ENCODE results near the gene ATP2C1.

Gene ATP2C1

GRCh38 chr3:130904491-130904890 is 10.6 kb downstream of the ATP2C1 start:
- Mint-ChIP-seq H3K9me3 (no peaks in the 10 kb centered on the region), H3K27ac (no peak overlapping the region), H3K4me3 (no peak overlapping the region)

GRCh38 chr3:130905551-130905950 is 11.7 kb downstream of the ATP2C1 start:
- Mint-ChIP-seq H3K4me3 (no peak overlapping the region), H3K4me1 (ENCODE audit: low read depth) (peaks cover 49% of the 10 kb centered on the region), H3K27ac (no peak overlapping the region), H3K36me3 (ENCODE audit: low read depth) (peaks cover 3% of the 10 kb centered on the region), H3K27me3 (ENCODE audit: low read depth) (no peaks in the 10 kb centered on the region), H3K9me3 (no peaks in the 10 kb centered on the region)
- no peak for DNase-seq (ENCODE audit: low spot score)

More at GRCh38 chr3:130904491-130904890, 10.6 kb downstream of the ATP2C1 start:
- Mint-ChIP-seq H3K27me3 (ENCODE audit: low read depth) (no peaks in the 10 kb centered on the region), H3K4me1 (ENCODE audit: low read depth) (peaks cover 49% of the 10 kb centered on the region), H3K36me3 (ENCODE audit: low read depth) (peaks cover 3% of the 10 kb centered on the region)
- DNase-seq (ENCODE audit: low spot score): no peak

GRCh38 chr3:130906374-130906995 is 12.6 kb downstream of the ATP2C1 start:
- H3K9me3 Mint-ChIP-seq: peaks cover 2% of the 10 kb centered on the region
- peaks cover 5% of the 10 kb centered on the region for H3K36me3 Mint-ChIP-seq (ENCODE audit: low read depth)
- H3K27ac Mint-ChIP-seq: peak overlapping the region; percentile 19
- no peak for DNase-seq (ENCODE audit: low spot score)
- H3K27me3 Mint-ChIP-seq (ENCODE audit: low read depth): no peaks in the 10 kb centered on the region
- peaks cover 45% of the 10 kb centered on the region for H3K4me1 Mint-ChIP-seq (ENCODE audit: low read depth)
- peak overlapping the region; percentile 6 for H3K4me3 Mint-ChIP-seq

- Mint-ChIP-seq H3K36me3 (ENCODE audit: low read depth) (peaks cover 7% of the 10 kb centered on the region), H3K27me3 (ENCODE audit: low read depth) (no peaks in the 10 kb centered on the region), H3K4me3 (peak overlapping the region; percentile 56), H3K27ac (peak overlapping the region; percentile 83), H3K9me3 (peaks cover 3% of the 10 kb centered on the region), H3K4me1 (ENCODE audit: low read depth) (peaks cover 43% of the 10 kb centered on the region)
- DNase-seq (ENCODE audit: low spot score): no peak
Measured at GRCh38 chr3:130907500-130907899, 13.6 kb downstream of the ATP2C1 start.

GRCh38 chr3:130907966-130908365 is 14.1 kb downstream of the ATP2C1 start:
- Mint-ChIP-seq H3K4me1 (ENCODE audit: low read depth) (peaks cover 43% of the 10 kb centered on the region), H3K36me3 (ENCODE audit: low read depth) (peaks cover 7% of the 10 kb centered on the region), H3K27me3 (ENCODE audit: low read depth) (no peaks in the 10 kb centered on the region), H3K9me3 (peaks cover 3% of the 10 kb centered on the region), H3K27ac (peak overlapping the region; percentile 83), H3K4me3 (peak overlapping the region; percentile 56)
- no peak for DNase-seq (ENCODE audit: low spot score)

GRCh38 chr3:130915567-130916292 is 21.8 kb downstream of the ATP2C1 start:
- H3K27ac Mint-ChIP-seq: no peak overlapping the region
- H3K4me3 Mint-ChIP-seq: no peak overlapping the region
- peaks cover 23% of the 10 kb centered on the region for H3K4me1 Mint-ChIP-seq (ENCODE audit: low read depth)
- peaks cover 13% of the 10 kb centered on the region for H3K9me3 Mint-ChIP-seq
- DNase-seq (ENCODE audit: low spot score): no peak
- no peaks in the 10 kb centered on the region for H3K27me3 Mint-ChIP-seq (ENCODE audit: low read depth)
- peaks cover 24% of the 10 kb centered on the region for H3K36me3 Mint-ChIP-seq (ENCODE audit: low read depth)

- H3K4me3 Mint-ChIP-seq: no peak overlapping the region
- no peak for DNase-seq (ENCODE audit: low spot score)
- H3K27me3 Mint-ChIP-seq (ENCODE audit: low read depth): no peaks in the 10 kb centered on the region
- peaks cover 10% of the 10 kb centered on the region for H3K9me3 Mint-ChIP-seq
- peaks cover 22% of the 10 kb centered on the region for H3K36me3 Mint-ChIP-seq (ENCODE audit: low read depth)
- no peak overlapping the region for H3K27ac Mint-ChIP-seq
- H3K4me1 Mint-ChIP-seq (ENCODE audit: low read depth): peaks cover 23% of the 10 kb centered on the region
Measured at GRCh38 chr3:130916507-130917167, 22.8 kb downstream of the ATP2C1 start.

GRCh38 chr3:130918328-130918727 is 24.4 kb downstream of the ATP2C1 start:
- H3K27me3 Mint-ChIP-seq (ENCODE audit: low read depth): no peaks in the 10 kb centered on the region
- peaks cover 34% of the 10 kb centered on the region for H3K36me3 Mint-ChIP-seq (ENCODE audit: low read depth)
- H3K4me1 Mint-ChIP-seq (ENCODE audit: low read depth): peaks cover 30% of the 10 kb centered on the region
- no peak for DNase-seq (ENCODE audit: low spot score)
- peaks cover 26% of the 10 kb centered on the region for H3K9me3 Mint-ChIP-seq
- no peak overlapping the region for H3K27ac Mint-ChIP-seq
- H3K4me3 Mint-ChIP-seq: no peak overlapping the region

- DNase-seq (ENCODE audit: low spot score): no peak
- Mint-ChIP-seq H3K4me1 (ENCODE audit: low read depth) (peaks cover 14% of the 10 kb centered on the region), H3K27me3 (ENCODE audit: low read depth) (no peaks in the 10 kb centered on the region), H3K27ac (no peak overlapping the region), H3K9me3 (peaks cover 32% of the 10 kb centered on the region), H3K4me3 (no peak overlapping the region), H3K36me3 (ENCODE audit: low read depth) (peaks cover 38% of the 10 kb centered on the region)
Measured at GRCh38 chr3:130925628-130926027, 31.7 kb downstream of the ATP2C1 start.

GRCh38 chr3:130926504-130926903 is 32.6 kb downstream of the ATP2C1 start:
- Mint-ChIP-seq H3K27ac (no peak overlapping the region), H3K4me3 (no peak overlapping the region), H3K36me3 (ENCODE audit: low read depth) (peaks cover 35% of the 10 kb centered on the region), H3K27me3 (ENCODE audit: low read depth) (no peaks in the 10 kb centered on the region), H3K9me3 (peaks cover 32% of the 10 kb centered on the region), H3K4me1 (ENCODE audit: low read depth) (peaks cover 14% of the 10 kb centered on the region)
- DNase-seq (ENCODE audit: low spot score): no peak

GRCh38 chr3:130929804-130930203 is 35.9 kb downstream of the ATP2C1 start:
- peaks cover under 1% of the 10 kb centered on the region for H3K9me3 Mint-ChIP-seq
- no peaks in the 10 kb centered on the region for H3K27me3 Mint-ChIP-seq (ENCODE audit: low read depth)
- H3K4me3 Mint-ChIP-seq: no peak overlapping the region
- no peak for DNase-seq (ENCODE audit: low spot score)
- peaks cover 12% of the 10 kb centered on the region for H3K4me1 Mint-ChIP-seq (ENCODE audit: low read depth)
- H3K27ac Mint-ChIP-seq: no peak overlapping the region
- H3K36me3 Mint-ChIP-seq (ENCODE audit: low read depth): peaks cover 24% of the 10 kb centered on the region

GRCh38 chr3:130932979-130933378 is 39.1 kb downstream of the ATP2C1 start:
- H3K36me3 Mint-ChIP-seq (ENCODE audit: low read depth): peaks cover 23% of the 10 kb centered on the region

GRCh38 chr3:130933801-130934345 is 40.0 kb downstream of the ATP2C1 start:
- H3K27ac Mint-ChIP-seq: no peak overlapping the region

More at GRCh38 chr3:130932979-130933378, 39.1 kb downstream of the ATP2C1 start:
- no peak for DNase-seq (ENCODE audit: low spot score)
- Mint-ChIP-seq H3K4me3 (no peak overlapping the region), H3K27ac (no peak overlapping the region), H3K9me3 (no peaks in the 10 kb centered on the region), H3K4me1 (ENCODE audit: low read depth) (peaks cover 10% of the 10 kb centered on the region), H3K27me3 (ENCODE audit: low read depth) (no peaks in the 10 kb centered on the region)

More at GRCh38 chr3:130933801-130934345, 40.0 kb downstream of the ATP2C1 start:
- no peaks in the 10 kb centered on the region for H3K27me3 Mint-ChIP-seq (ENCODE audit: low read depth)
- no peaks in the 10 kb centered on the region for H3K9me3 Mint-ChIP-seq
- peaks cover 10% of the 10 kb centered on the region for H3K4me1 Mint-ChIP-seq (ENCODE audit: low read depth)
- no peak for DNase-seq (ENCODE audit: low spot score)
- H3K36me3 Mint-ChIP-seq (ENCODE audit: low read depth): peaks cover 23% of the 10 kb centered on the region
- no peak overlapping the region for H3K4me3 Mint-ChIP-seq
